ENCODE measurements around the gene CYB561. TPM values are rescaled to one million over a fixed set of nuclear protein-coding genes. Genes with fewer than 3 reads are reported as not detected.

The CYB561 gene
- total RNA-seq, 5 donors from 2014 or later (not counting 1 experiment from before 2014, with no cell fraction given): 15.5 to 64.1 (median 34.0) TPM

DNA sequence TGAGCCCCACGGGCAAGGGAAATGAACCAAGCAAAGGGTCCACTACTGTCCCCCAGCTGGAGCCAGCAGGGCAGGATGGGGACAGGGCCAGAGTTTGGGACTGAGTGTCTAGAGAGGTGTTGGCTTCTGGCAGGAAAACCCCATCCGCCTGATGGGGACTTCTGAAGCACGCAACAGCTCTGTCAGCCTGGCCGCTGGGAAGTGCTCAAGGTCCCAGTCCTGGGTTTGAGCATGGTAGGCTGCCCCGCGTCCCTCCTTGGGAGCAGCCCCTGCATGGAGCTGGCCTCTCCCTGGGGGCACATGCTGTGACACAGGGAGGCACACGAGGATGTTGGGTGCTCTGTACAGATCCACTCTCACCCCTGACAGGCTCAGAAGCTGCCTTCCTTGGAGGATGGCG, 45.3 kb upstream of the CYB561 start:
- Mint-ChIP-seq H3K9me3 (no peaks in the 10 kb centered on the region), H3K27ac (no peak overlapping the region), H3K4me1 (no peaks in the 10 kb centered on the region), H3K36me3 (no peaks in the 10 kb centered on the region), H3K4me3 (no peak overlapping the region), H3K27me3 (no peaks in the 10 kb centered on the region)
- H3K36me3 ChIP-seq (ENCODE audit: control insufficient read depth in 2 of 2, extremely low read depth in 1 of 2, insufficient read depth in 1 of 2, low read length in 1 of 2): no peaks in the 10 kb centered on the region
- 94% methylated on average over 7 of the region's 8 CpGs for WGBS (ENCODE audit: insufficient coverage)
- peaks cover 0 to 11% of the 10 kb centered on the region in 2 experiments for H3K27me3 ChIP-seq (replicated peaks in 1 of 2; ENCODE audit: control insufficient read depth in 2 of 2, extremely low read depth in 1 of 2, insufficient read depth in 2 of 2, low read length in 1 of 2)
- POLR2A ChIA-PET: no interaction called here
- no peaks in the 10 kb centered on the region for H3K4me1 ChIP-seq (ENCODE audit: control insufficient read depth in 1 of 2, extremely low read depth in 1 of 2, insufficient read depth in 2 of 2, low read length in 2 of 2)
- H3K9me3 ChIP-seq: no peaks in the 10 kb centered on the region
- ATAC-seq (replicated peaks in 1 of 4) (no peak), DNase-seq (no peak)
- H3K4me3 ChIP-seq (ENCODE audit: control insufficient read depth in 1 of 2, extremely low read depth in 1 of 2, low read length in 1 of 2): no peak overlapping the region
- CTCF ChIA-PET: no interaction called here
- no peak overlapping the region for H3K27ac ChIP-seq (ENCODE audit: low read length)

DNA sequence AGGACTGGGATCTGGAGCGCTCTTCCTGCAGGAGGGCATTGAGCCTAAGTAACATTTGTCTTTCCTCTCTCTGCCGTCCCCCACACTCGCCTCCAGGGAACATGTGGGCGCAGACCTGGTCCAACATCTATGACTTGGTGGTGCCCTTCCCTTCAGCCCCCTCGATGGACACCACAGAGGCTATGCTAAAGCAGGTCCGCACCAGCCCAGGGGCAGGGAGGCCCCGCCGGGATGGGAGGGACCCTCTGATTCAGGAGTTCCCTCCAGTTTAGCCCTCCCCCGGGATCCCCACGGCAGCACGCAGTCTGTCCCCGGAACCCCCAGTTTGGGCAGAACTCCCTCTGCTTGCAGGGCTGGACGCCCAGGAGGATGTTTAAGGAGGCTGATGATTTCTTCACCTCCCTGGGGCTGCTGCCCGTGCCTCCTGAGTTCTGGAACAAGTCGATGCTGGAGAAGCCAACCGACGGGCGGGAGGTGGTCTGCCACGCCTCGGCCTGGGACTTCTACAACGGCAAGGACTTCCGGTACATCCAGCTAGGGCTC, 44.8 kb upstream of the CYB561 start:
- CTCF ChIA-PET: no interaction called here
- POLR2A ChIA-PET: no interaction called here
- Mint-ChIP-seq H3K4me3 (no peak overlapping the region), H3K9me3 (no peaks in the 10 kb centered on the region), H3K4me1 (no peaks in the 10 kb centered on the region), H3K36me3 (no peaks in the 10 kb centered on the region), H3K27ac (no peak overlapping the region), H3K27me3 (no peaks in the 10 kb centered on the region)
- ATAC-seq (replicated peaks in 1 of 4): no peak
- 86% methylated on average over 19 of the region's 22 CpGs for WGBS (ENCODE audit: insufficient coverage)
- DNase-seq: no peak
- no peak overlapping the region for H3K4me3 ChIP-seq (ENCODE audit: control insufficient read depth in 1 of 2, extremely low read depth in 1 of 2, low read length in 1 of 2)
- H3K4me1 ChIP-seq (ENCODE audit: control insufficient read depth in 1 of 2, extremely low read depth in 1 of 2, insufficient read depth in 2 of 2, low read length in 2 of 2): no peaks in the 10 kb centered on the region
- no peaks in the 10 kb centered on the region for H3K36me3 ChIP-seq (ENCODE audit: control insufficient read depth in 2 of 2, extremely low read depth in 1 of 2, insufficient read depth in 1 of 2, low read length in 1 of 2)
- H3K27ac ChIP-seq (ENCODE audit: low read length): no peak overlapping the region
- H3K9me3 ChIP-seq: no peaks in the 10 kb centered on the region
- peaks cover 0 to 11% of the 10 kb centered on the region in 2 experiments for H3K27me3 ChIP-seq (replicated peaks in 1 of 2; ENCODE audit: control insufficient read depth in 2 of 2, extremely low read depth in 1 of 2, insufficient read depth in 2 of 2, low read length in 1 of 2)

DNA sequence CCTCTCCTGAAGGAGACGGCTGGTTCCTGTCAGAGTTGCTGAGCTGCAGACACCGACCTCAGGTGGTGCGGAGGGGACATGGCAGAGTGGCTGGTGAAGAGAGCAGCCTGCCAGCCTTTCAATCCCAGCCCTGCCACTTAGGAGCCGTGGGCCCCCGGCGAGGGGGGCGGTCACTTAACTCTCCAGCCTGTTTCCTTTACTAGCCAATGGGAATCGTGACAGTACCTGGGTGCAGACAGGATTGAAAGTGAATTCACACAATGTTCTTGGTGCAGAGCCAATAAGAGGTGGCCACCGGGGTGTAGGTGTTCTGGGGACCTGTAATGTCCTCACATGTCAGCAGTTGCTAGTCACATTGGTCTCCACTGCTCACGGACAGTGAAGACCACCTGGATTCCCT, 44.2 kb upstream of the CYB561 start:
- ChIA-PET CTCF (interaction anchor here in 1 of 2 donors (0.6 kb wide), 1 partner anchor 13 kb away, joined by 3 read pairs; the partner anchor contains the start of gene ACE), POLR2A (no interaction called here)
- Histone ChIP-seq H3K36me3 (ENCODE audit: control insufficient read depth in 2 of 2, extremely low read depth in 1 of 2, insufficient read depth in 1 of 2, low read length in 1 of 2) (no peaks in the 10 kb centered on the region), H3K9me3 (no peaks in the 10 kb centered on the region), H3K4me1 (ENCODE audit: control insufficient read depth in 1 of 2, extremely low read depth in 1 of 2, insufficient read depth in 2 of 2, low read length in 2 of 2) (no peaks in the 10 kb centered on the region), H3K4me3 (ENCODE audit: control insufficient read depth in 1 of 2, extremely low read depth in 1 of 2, low read length in 1 of 2) (no peak overlapping the region), H3K27ac (ENCODE audit: low read length) (no peak overlapping the region), H3K27me3 (replicated peaks in 1 of 2; ENCODE audit: control insufficient read depth in 2 of 2, extremely low read depth in 1 of 2, insufficient read depth in 2 of 2, low read length in 1 of 2) (peaks cover 0 to 11% of the 10 kb centered on the region in 2 experiments)
- no peaks in the 10 kb centered on the region for H3K9me3 Mint-ChIP-seq
- H3K27me3 Mint-ChIP-seq: no peaks in the 10 kb centered on the region
- H3K4me3 Mint-ChIP-seq: no peak overlapping the region
- no peak overlapping the region for H3K27ac Mint-ChIP-seq
- DNase-seq: no peak
- H3K4me1 Mint-ChIP-seq: no peaks in the 10 kb centered on the region
- 81% methylated on average over 9 of the region's 10 CpGs for WGBS (ENCODE audit: insufficient coverage)
- ATAC-seq (replicated peaks in 1 of 4): no peak
- no peaks in the 10 kb centered on the region for H3K36me3 Mint-ChIP-seq

DNA sequence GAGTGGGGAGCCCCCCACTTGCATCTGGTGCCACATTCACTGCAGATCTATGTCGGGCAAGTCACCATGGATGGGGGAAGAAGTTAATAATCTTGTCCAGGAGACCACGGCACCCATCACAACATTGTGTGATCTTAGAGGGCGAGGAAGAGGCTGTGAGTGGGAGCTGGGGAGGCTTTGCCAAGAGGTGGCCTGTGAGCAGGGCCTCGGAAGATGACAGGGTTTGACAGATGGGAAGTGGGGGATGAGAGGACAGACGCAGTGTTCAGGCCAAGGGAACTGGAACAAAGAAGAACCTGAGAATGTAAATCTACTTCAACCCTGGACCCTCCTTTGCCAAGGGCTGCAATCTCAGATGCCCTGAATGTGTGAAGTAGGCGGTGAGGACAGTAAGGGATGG, 43.2 kb upstream of the CYB561 start:
- Histone ChIP-seq H3K4me1 (ENCODE audit: control insufficient read depth in 1 of 2, extremely low read depth in 1 of 2, insufficient read depth in 2 of 2, low read length in 2 of 2) (no peaks in the 10 kb centered on the region), H3K4me3 (ENCODE audit: control insufficient read depth in 1 of 2, extremely low read depth in 1 of 2, low read length in 1 of 2) (no peak overlapping the region), H3K36me3 (ENCODE audit: control insufficient read depth in 2 of 2, extremely low read depth in 1 of 2, insufficient read depth in 1 of 2, low read length in 1 of 2) (no peaks in the 10 kb centered on the region), H3K9me3 (no peaks in the 10 kb centered on the region), H3K27ac (ENCODE audit: low read length) (no peak overlapping the region), H3K27me3 (replicated peaks in 1 of 2; ENCODE audit: control insufficient read depth in 2 of 2, extremely low read depth in 1 of 2, insufficient read depth in 2 of 2, low read length in 1 of 2) (peaks cover 0 to 11% of the 10 kb centered on the region in 2 experiments)
- H3K36me3 Mint-ChIP-seq: no peaks in the 10 kb centered on the region
- H3K4me1 Mint-ChIP-seq: no peaks in the 10 kb centered on the region
- ChIA-PET POLR2A (no interaction called here), CTCF (no interaction called here)
- ATAC-seq (replicated peaks in 1 of 4): no peak
- no peaks in the 10 kb centered on the region for H3K27me3 Mint-ChIP-seq
- no peak for DNase-seq
- H3K9me3 Mint-ChIP-seq: no peaks in the 10 kb centered on the region
- H3K27ac Mint-ChIP-seq: no peak overlapping the region
- no peak overlapping the region for H3K4me3 Mint-ChIP-seq
- WGBS (ENCODE audit: insufficient coverage): 85% methylated on average over 4 of the region's 6 CpGs

DNA sequence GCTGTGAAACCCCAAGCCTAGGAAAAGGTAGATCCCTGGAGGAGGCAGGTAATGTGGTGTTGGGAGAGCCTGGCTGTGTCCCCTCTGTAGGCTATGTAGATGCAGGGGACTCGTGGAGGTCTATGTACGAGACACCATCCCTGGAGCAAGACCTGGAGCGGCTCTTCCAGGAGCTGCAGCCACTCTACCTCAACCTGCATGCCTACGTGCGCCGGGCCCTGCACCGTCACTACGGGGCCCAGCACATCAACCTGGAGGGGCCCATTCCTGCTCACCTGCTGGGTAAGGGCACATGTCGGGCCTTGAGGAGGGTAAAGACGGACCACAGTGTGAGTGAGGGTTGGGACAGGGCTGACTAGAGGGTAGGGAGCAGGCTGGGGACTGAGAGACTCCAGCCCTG, 42.7 kb upstream of the CYB561 start:
- ChIA-PET POLR2A (no interaction called here), CTCF (interaction anchor here in 1 of 2 donors (0.7 kb wide), 1 partner anchor 76 kb away, joined by 4 read pairs; no protein-coding TSS in a partner anchor)
- DNase-seq (no peak), ATAC-seq (replicated peaks in 1 of 4) (no peak)
- Histone ChIP-seq H3K27ac (ENCODE audit: low read length) (no peak overlapping the region), H3K9me3 (no peaks in the 10 kb centered on the region), H3K36me3 (ENCODE audit: control insufficient read depth in 2 of 2, extremely low read depth in 1 of 2, insufficient read depth in 1 of 2, low read length in 1 of 2) (no peaks in the 10 kb centered on the region), H3K4me1 (ENCODE audit: control insufficient read depth in 1 of 2, extremely low read depth in 1 of 2, insufficient read depth in 2 of 2, low read length in 2 of 2) (no peaks in the 10 kb centered on the region), H3K27me3 (replicated peaks in 1 of 2; ENCODE audit: control insufficient read depth in 2 of 2, extremely low read depth in 1 of 2, insufficient read depth in 2 of 2, low read length in 1 of 2) (peaks cover 0 to 11% of the 10 kb centered on the region in 2 experiments), H3K4me3 (ENCODE audit: control insufficient read depth in 1 of 2, extremely low read depth in 1 of 2, low read length in 1 of 2) (no peak overlapping the region)
- Mint-ChIP-seq H3K27me3 (no peaks in the 10 kb centered on the region), H3K9me3 (no peaks in the 10 kb centered on the region), H3K27ac (no peak overlapping the region), H3K4me3 (no peak overlapping the region), H3K4me1 (no peaks in the 10 kb centered on the region), H3K36me3 (no peaks in the 10 kb centered on the region)
- 89% methylated on average over 2 of the region's 10 CpGs for WGBS (ENCODE audit: insufficient coverage)

DNA sequence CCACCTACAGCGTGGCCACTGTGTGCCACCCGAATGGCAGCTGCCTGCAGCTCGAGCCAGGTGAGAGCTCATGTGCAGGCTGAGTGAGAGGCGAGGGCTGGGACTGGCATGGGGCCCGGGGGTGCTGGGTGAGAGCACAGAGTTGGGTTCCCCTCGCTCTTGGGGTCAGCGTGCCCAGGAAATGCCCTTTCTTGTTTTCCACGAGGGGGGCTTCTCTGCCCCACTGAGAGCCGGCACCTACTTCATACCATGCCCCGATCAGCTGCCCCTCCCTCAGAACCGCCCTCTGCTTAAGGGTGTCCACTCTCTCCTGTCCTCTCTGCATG, 40.9 kb upstream of the CYB561 start:
- Histone ChIP-seq H3K36me3 (ENCODE audit: control insufficient read depth in 2 of 2, extremely low read depth in 1 of 2, insufficient read depth in 1 of 2, low read length in 1 of 2) (no peaks in the 10 kb centered on the region), H3K27me3 (replicated peaks in 1 of 2; ENCODE audit: control insufficient read depth in 2 of 2, extremely low read depth in 1 of 2, insufficient read depth in 2 of 2, low read length in 1 of 2) (peaks cover 0 to 11% of the 10 kb centered on the region in 2 experiments), H3K9me3 (no peaks in the 10 kb centered on the region), H3K4me3 (ENCODE audit: control insufficient read depth in 1 of 2, extremely low read depth in 1 of 2, low read length in 1 of 2) (no peak overlapping the region), H3K27ac (ENCODE audit: low read length) (no peak overlapping the region), H3K4me1 (ENCODE audit: control insufficient read depth in 1 of 2, extremely low read depth in 1 of 2, insufficient read depth in 2 of 2, low read length in 2 of 2) (no peaks in the 10 kb centered on the region)
- POLR2A ChIA-PET: no interaction called here
- no peaks in the 10 kb centered on the region for H3K36me3 Mint-ChIP-seq
- ATAC-seq (replicated peaks in 1 of 4) (no peak), DNase-seq (no peak)
- no peaks in the 10 kb centered on the region for H3K9me3 Mint-ChIP-seq
- 83% methylated on average over 9 of the region's 11 CpGs for WGBS (ENCODE audit: insufficient coverage)
- H3K4me1 Mint-ChIP-seq: no peaks in the 10 kb centered on the region
- H3K27ac Mint-ChIP-seq: no peak overlapping the region
- CTCF ChIA-PET: no interaction called here
- no peak overlapping the region for H3K4me3 Mint-ChIP-seq
- no peaks in the 10 kb centered on the region for H3K27me3 Mint-ChIP-seq

All from T-cell (primary cell).